Prostate gland (tissue), 2 donors: ENCODE results near the gene TNRC6A. TPM values are rescaled to one million over a fixed set of nuclear protein-coding genes. Genes with fewer than 3 reads are reported as not detected.

Experiments
- DNase-seq: peaks from one replicate; pipeline ENCODE4 v3.0.0-alpha.2; 2019; ENCODE audit warnings: low spot score
- H3K27ac ChIP-seq, 2 donors: fragments of 200-600 bp; sonication (generic); 2 replicates each; pipeline ENCODE4 v1.5.1; 2017 to 2019
- H3K27me3 ChIP-seq: fragments of 200-600 bp; sonication (generic); replicated peaks from 2 replicates; pipeline ENCODE4 v1.5.1; 2019; ENCODE audit not compliant: insufficient read depth
- H3K36me3 ChIP-seq, 2 donors: fragments of 200-600 bp; sonication (generic); 1 replicate in 1 of 2; 2 replicates in 1 of 2; pipeline versions ENCODE4 v1.5.1 to v1.8.1; 2017 to 2019
- H3K4me1 ChIP-seq: fragments of 200-600 bp; sonication (generic); replicated peaks from 2 replicates; pipeline ENCODE4 v1.5.1; 2019
- H3K4me3 ChIP-seq, 2 donors: fragments of 200-600 bp; sonication (generic); 2 replicates each; pipeline ENCODE4 v1.5.1; 2017 to 2019
- H3K9me3 ChIP-seq: fragments of 200-600 bp; sonication (generic); 2 replicates; pipeline ENCODE4 v1.5.1; 2017
- CTCF ChIP-seq, 4 experiments: fragments of 200-600 bp in 2 of 4; fragments of 450-650 bp in 2 of 4; sonication (generic) in 2 of 4; IDR thresholded peaks; 1 replicate in 3 of 4; 2 replicates in 1 of 4; pipeline ENCODE4 v1.5.1; 2016 to 2019; ENCODE audit warnings: antibody characterized with exemption in 4 of 4, mild to moderate bottlenecking in 2 of 4, moderate library complexity in 2 of 4
- POLR2A ChIP-seq: fragments of 450-650 bp; IDR thresholded peaks from one replicate; pipeline ENCODE4 v1.6.1; 2016; ENCODE audit warnings: antibody characterized with exemption, mild to moderate bottlenecking
- POLR2AphosphoS5 ChIP-seq: sonication (generic); formaldehyde crosslinking; IDR thresholded peaks from one replicate; pipeline ENCODE4 v1.6.1; 2017; ENCODE audit warnings: antibody characterized with exemption
- WGBS: methylation state at CpG from one replicate; pipeline ENCODE4 v1.1.5; 2018; 5-methylcytosine and 5-hydroxymethylcytosine counted together
- intact Hi-C: fragments of 100-400 bp; cut with DNase I; formaldehyde crosslinking; loops from one replicate; pipeline ENCODE4 v1.14.2; 2022
- total RNA-seq, 2 donors: library from RNA; depleted of rRNA; stranded (reverse); fragments of >200 nt; gene quantifications; one replicate each; pipeline ENCODE4 v1.1.0, GENCODE V29; 2016

TNRC6A gene
- total RNA-seq, 2 donors from 2014 or later = 37.5 to 65.5 TPM

- no peaks in the 10 kb centered on the region for H3K4me1 ChIP-seq
- H3K27me3 ChIP-seq = no peaks in the 10 kb centered on the region
- no peak for DNase-seq
- TF ChIP-seq POLR2AphosphoS5 (no peak), CTCF (IDR thresholded peaks at IDR 0.05) (no peak), POLR2A (no peak)
- no peaks in the 10 kb centered on the region for H3K36me3 ChIP-seq
- no peaks in the 10 kb centered on the region for H3K9me3 ChIP-seq
- intact Hi-C loops = no loop called here
- no peak overlapping the region for H3K27ac ChIP-seq
- H3K4me3 ChIP-seq = no peak overlapping the region
- 94% methylated on average over 2 of the region's 2 CpGs for WGBS
Measured at GRCh38 chr16:24759006-24759405, 29.6 kb downstream of the TNRC6A start.

- Histone ChIP-seq H3K27me3 (no peaks in the 10 kb centered on the region), H3K4me3 (no peak overlapping the region), H3K27ac (no peak overlapping the region), H3K9me3 (no peaks in the 10 kb centered on the region), H3K4me1 (no peaks in the 10 kb centered on the region), H3K36me3 (no peaks in the 10 kb centered on the region)
- TF ChIP-seq POLR2AphosphoS5 = no peak
- TF ChIP-seq CTCF (IDR thresholded peaks at IDR 0.05) = no peak
- TF ChIP-seq POLR2A = no peak
- intact Hi-C loops = no loop called here
- no peak for DNase-seq
- WGBS = 75% methylated on average over 6 of the region's 6 CpGs
Measured at GRCh38 chr16:24761526-24761925, 32.1 kb downstream of the TNRC6A start.

GRCh38 chr16:24764916-24765315 lies 35.5 kb downstream of the TNRC6A start:
- H3K9me3 ChIP-seq = no peaks in the 10 kb centered on the region
- H3K4me1 ChIP-seq = no peaks in the 10 kb centered on the region
- H3K27ac ChIP-seq = no peak overlapping the region
- WGBS = 92% methylated on average over 2 of the region's 2 CpGs
- H3K27me3 ChIP-seq = no peaks in the 10 kb centered on the region
- intact Hi-C loops = no loop called here
- TF ChIP-seq POLR2A (no peak), CTCF (IDR thresholded peaks at IDR 0.05) (no peak), POLR2AphosphoS5 (no peak)
- DNase-seq = no peak
- H3K36me3 ChIP-seq = no peaks in the 10 kb centered on the region
- H3K4me3 ChIP-seq = no peak overlapping the region

- Histone ChIP-seq H3K36me3 (no peaks in the 10 kb centered on the region), H3K4me1 (no peaks in the 10 kb centered on the region), H3K27ac (no peak overlapping the region), H3K4me3 (no peak overlapping the region), H3K27me3 (no peaks in the 10 kb centered on the region), H3K9me3 (no peaks in the 10 kb centered on the region)
- intact Hi-C loops = no loop called here
- TF ChIP-seq POLR2AphosphoS5 (no peak), CTCF (IDR thresholded peaks at IDR 0.05) (no peak), POLR2A (no peak)
- 92% methylated on average over 3 of the region's 3 CpGs for WGBS
- no peak for DNase-seq
Measured at GRCh38 chr16:24766057-24766456, 36.6 kb downstream of the TNRC6A start.

- WGBS = 96% methylated on average over 5 of the region's 5 CpGs
- H3K4me3 ChIP-seq = no peak overlapping the region
- no peaks in the 10 kb centered on the region for H3K4me1 ChIP-seq
Measured at GRCh38 chr16:24769806-24770205, 40.4 kb downstream of the TNRC6A start.

More at GRCh38 chr16:24769806-24770205, 40.4 kb downstream of the TNRC6A start:
- intact Hi-C loops = no loop called here
- TF ChIP-seq POLR2AphosphoS5 (no peak), CTCF (IDR thresholded peaks at IDR 0.05) (no peak), POLR2A (no peak)
- Histone ChIP-seq H3K27ac (no peak overlapping the region), H3K9me3 (no peaks in the 10 kb centered on the region), H3K36me3 (no peaks in the 10 kb centered on the region), H3K27me3 (no peaks in the 10 kb centered on the region)
- no peak for DNase-seq
